ENCODE results near the gene NR6A1.

The NR6A1 gene

GRCh38 chr9:124771021-124771866 lies at the start of gene NR6A1:
Gene NR6A1 (minus strand): TSS chr9:124771311.
- DNase-seq (ENCODE audit: low read depth), result peak; percentile 91

GRCh38 chr9:124818431-124819281 lies 47.5 kb upstream of the NR6A1 start:
- no peak for DNase-seq (ENCODE audit: low read depth)

GRCh38 chr9:124815601-124816000 lies 44.5 kb upstream of the NR6A1 start:
- DNase-seq (ENCODE audit: low read depth), result no peak

GRCh38 chr9:124814164-124814535 lies 43.0 kb upstream of the NR6A1 start:
- no peak for DNase-seq (ENCODE audit: low read depth)

GRCh38 chr9:124813501-124814163 lies 42.5 kb upstream of the NR6A1 start:
- DNase-seq (ENCODE audit: low read depth), result no peak

- no peak for DNase-seq (ENCODE audit: low read depth)
These were observed 41.9 kb upstream of the NR6A1 start for GRCh38 chr9:124813041-124813440.

GRCh38 chr9:124812441-124812876 lies 41.3 kb upstream of the NR6A1 start:
- peak; percentile 89 for DNase-seq (ENCODE audit: low read depth)

GRCh38 chr9:124810663-124811355 lies 39.7 kb upstream of the NR6A1 start:
- DNase-seq (ENCODE audit: low read depth), result peak; percentile 92

GRCh38 chr9:124809741-124810500 lies 38.8 kb upstream of the NR6A1 start:
- no peak for DNase-seq (ENCODE audit: low read depth)

- DNase-seq (ENCODE audit: low read depth), result no peak
These were observed 38.1 kb upstream of the NR6A1 start for GRCh38 chr9:124809211-124809610.

GRCh38 chr9:124808246-124808956 lies 37.3 kb upstream of the NR6A1 start:
- no peak for DNase-seq (ENCODE audit: low read depth)

- no peak for DNase-seq (ENCODE audit: low read depth)
These were observed 34.1 kb upstream of the NR6A1 start for GRCh38 chr9:124805186-124805585.

- no peak for DNase-seq (ENCODE audit: low read depth)
These were observed 32.8 kb upstream of the NR6A1 start for GRCh38 chr9:124803911-124804310.

GRCh38 chr9:124802426-124802825 lies 31.3 kb upstream of the NR6A1 start:
- DNase-seq (ENCODE audit: low read depth), result no peak

- DNase-seq (ENCODE audit: low read depth), result no peak
These were observed 30.2 kb upstream of the NR6A1 start for GRCh38 chr9:124801356-124801755.

GRCh38 chr9:124800306-124801259 lies 29.5 kb upstream of the NR6A1 start:
- no peak for DNase-seq (ENCODE audit: low read depth)

- no peak for DNase-seq (ENCODE audit: low read depth)
These were observed 28.3 kb upstream of the NR6A1 start for GRCh38 chr9:124799274-124800006.

GRCh38 chr9:124797343-124798103 lies 26.4 kb upstream of the NR6A1 start:
- DNase-seq (ENCODE audit: low read depth), result no peak

Data from HS-27A (cell line).